HepG2 (cell line): ENCODE data around the gene PREX1.

Experiments used
- CEBPB ChIP-seq: IDR thresholded peaks from 2 replicates; pipeline ENCODE4 v1.6.1; 2011; ENCODE audit warnings: low read depth, low read length, improper control_type of control experiment, borderline replicate concordance
- CTCF ChIP-seq: sonication (generic); formaldehyde crosslinking; IDR thresholded peaks from 2 replicates; pipeline ENCODE4 v1.5.0; 2020; ENCODE audit warnings: mild to moderate bottlenecking, missing genetic modification reagents, moderate library complexity
- FOXM1 ChIP-seq: sonication (generic); formaldehyde crosslinking; IDR thresholded peaks from 2 replicates; pipeline ENCODE4 v1.5.0; 2020; ENCODE audit warnings: missing genetic modification reagents
- GABPB1 ChIP-seq: IDR thresholded peaks from 2 replicates; pipeline ENCODE4 v1.6.1; 2016; ENCODE audit warnings: mild to moderate bottlenecking, missing genetic modification reagents, moderate library complexity, missing compliant biosample characterization
- JUND ChIP-seq: sonication (generic); formaldehyde crosslinking; IDR thresholded peaks from 2 replicates; pipeline ENCODE4 v1.8.0; 2022; ENCODE audit warnings: mild to moderate bottlenecking, missing genetic modification reagents
- PBX2 ChIP-seq: IDR thresholded peaks from 2 replicates; pipeline ENCODE4 v1.6.1; 2016; ENCODE audit warnings: control low read depth
- SMARCE1 ChIP-seq: fragments of 450-650 bp; IDR thresholded peaks from 2 replicates; pipeline ENCODE4 v1.6.1; 2017; ENCODE audit warnings: borderline replicate concordance
- ZFX ChIP-seq: sonication (generic); formaldehyde crosslinking; IDR thresholded peaks from 2 replicates; pipeline ENCODE4 v1.4.0; 2020; ENCODE audit warnings: mild to moderate bottlenecking, low read depth, missing genetic modification reagents, moderate library complexity
- ZNF687 ChIP-seq: sonication (generic); formaldehyde crosslinking; IDR thresholded peaks from 2 replicates; pipeline ENCODE4 v1.5.1; 2020; ENCODE audit warnings: mild to moderate bottlenecking, missing genetic modification reagents, moderate library complexity

- no peak for TF ChIP-seq ZNF687
- TF ChIP-seq CEBPB = no peak
- TF ChIP-seq PBX2 (CRISPR knock-in tag) = no peak
- no peak for TF ChIP-seq FOXM1 (CRISPR knock-in tag)
- TF ChIP-seq CTCF (CRISPR knock-in tag) = no peak
- TF ChIP-seq ZFX (CRISPR knock-in tag) = no peak
- TF ChIP-seq GABPB1 (CRISPR knock-in tag) = no peak
- TF ChIP-seq SMARCE1 = no peak
- no peak for TF ChIP-seq JUND (CRISPR knock-in tag)
These were observed 53.9 kb downstream of the PREX1 start for GRCh38 chr20:48773837-48774418.
